ENCODE measurements around the gene ITPK1. TPM values are rescaled to one million over a fixed set of nuclear protein-coding genes. Genes with fewer than 3 reads are reported as not detected.

The ITPK1 gene
- total RNA-seq, 3 donors from 2014 or later = 27.8 to 91.7 (median 42.9) TPM

DNA sequence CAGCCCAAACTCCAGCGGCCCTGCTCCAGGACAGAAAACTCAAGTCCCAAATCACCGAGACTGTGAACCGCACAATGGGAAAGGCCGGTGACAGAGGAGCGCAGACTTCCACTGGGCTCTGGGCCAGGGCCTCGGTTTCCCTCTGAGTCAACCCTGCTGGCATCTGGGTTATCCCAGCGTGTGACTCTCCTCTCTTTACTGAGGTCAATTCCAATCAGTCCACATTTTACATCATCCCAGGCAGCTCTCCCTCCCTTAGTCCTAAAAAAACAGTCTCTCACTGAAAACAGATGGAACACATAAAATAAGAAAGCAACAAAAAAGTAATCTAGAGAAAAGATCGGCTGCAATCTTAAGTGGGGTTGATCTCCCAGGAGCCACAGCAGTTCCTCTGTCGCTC lies 36.9 kb downstream of the ITPK1 start:
- Histone ChIP-seq H3K9me3 (no peaks in the 10 kb centered on the region), H3K4me1 (peaks cover 0 to 4% of the 10 kb centered on the region in 2 donors), H3K4me3 (no peak overlapping the region), H3K36me3 (no peaks in the 10 kb centered on the region), H3K27ac (peak overlapping the region in 1 of 2 donors; percentile 77), H3K27me3 (no peaks in the 10 kb centered on the region)
- TF ChIP-seq POLR2AphosphoS5 (IDR thresholded peaks at IDR 0.05) = no peak
- TF ChIP-seq, protein P1, sequence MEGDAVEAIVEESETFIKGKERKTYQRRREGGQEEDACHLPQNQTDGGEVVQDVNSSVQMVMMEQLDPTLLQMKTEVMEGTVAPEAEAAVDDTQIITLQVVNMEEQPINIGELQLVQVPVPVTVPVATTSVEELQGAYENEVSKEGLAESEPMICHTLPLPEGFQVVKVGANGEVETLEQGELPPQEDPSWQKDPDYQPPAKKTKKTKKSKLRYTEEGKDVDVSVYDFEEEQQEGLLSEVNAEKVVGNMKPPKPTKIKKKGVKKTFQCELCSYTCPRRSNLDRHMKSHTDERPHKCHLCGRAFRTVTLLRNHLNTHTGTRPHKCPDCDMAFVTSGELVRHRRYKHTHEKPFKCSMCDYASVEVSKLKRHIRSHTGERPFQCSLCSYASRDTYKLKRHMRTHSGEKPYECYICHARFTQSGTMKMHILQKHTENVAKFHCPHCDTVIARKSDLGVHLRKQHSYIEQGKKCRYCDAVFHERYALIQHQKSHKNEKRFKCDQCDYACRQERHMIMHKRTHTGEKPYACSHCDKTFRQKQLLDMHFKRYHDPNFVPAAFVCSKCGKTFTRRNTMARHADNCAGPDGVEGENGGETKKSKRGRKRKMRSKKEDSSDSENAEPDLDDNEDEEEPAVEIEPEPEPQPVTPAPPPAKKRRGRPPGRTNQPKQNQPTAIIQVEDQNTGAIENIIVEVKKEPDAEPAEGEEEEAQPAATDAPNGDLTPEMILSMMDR (IDR thresholded peaks at IDR 0.05) = no peak
- intact Hi-C loops (cut with DNase I; ENCODE audit: low total_unique reads) = no loop called here
- DNase-seq (ENCODE audit: low spot score in 2 of 2) = no peak

DNA sequence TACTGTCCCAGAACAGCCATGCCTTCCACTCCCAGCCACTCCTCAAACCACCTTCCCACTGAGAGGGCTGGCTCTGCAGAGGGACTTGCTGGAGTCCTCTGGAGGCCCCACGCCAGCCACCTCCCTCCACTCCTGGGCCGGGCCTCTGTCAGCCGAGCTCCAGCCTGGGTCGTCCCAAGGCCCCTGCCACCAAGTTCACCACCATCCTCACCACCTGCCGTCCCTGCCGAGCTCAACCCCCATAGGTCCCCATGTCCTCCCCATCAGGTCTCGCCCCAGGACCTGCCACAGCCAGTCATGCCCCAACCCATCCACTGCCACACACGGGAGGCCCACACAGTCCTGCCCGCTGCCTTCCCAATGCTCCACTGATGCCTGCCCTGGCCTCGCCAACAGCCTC lies 39.0 kb downstream of the ITPK1 start:
- no peak for DNase-seq (ENCODE audit: low spot score in 2 of 2)
- no peak overlapping the region for H3K27ac ChIP-seq
- no peaks in the 10 kb centered on the region for H3K27me3 ChIP-seq
- H3K9me3 ChIP-seq = no peaks in the 10 kb centered on the region
- H3K4me3 ChIP-seq = no peak overlapping the region
- H3K36me3 ChIP-seq = no peaks in the 10 kb centered on the region
- intact Hi-C loops (cut with DNase I; ENCODE audit: low total_unique reads) = no loop called here
- TF ChIP-seq, protein P1 (IDR thresholded peaks at IDR 0.05) = no peak
- TF ChIP-seq POLR2AphosphoS5 (IDR thresholded peaks at IDR 0.05) = no peak
- TF ChIP-seq POLR2A (IDR thresholded peaks at IDR 0.05) = no peak
- H3K4me1 ChIP-seq = peaks cover 0 to 5% of the 10 kb centered on the region in 2 donors

DNA sequence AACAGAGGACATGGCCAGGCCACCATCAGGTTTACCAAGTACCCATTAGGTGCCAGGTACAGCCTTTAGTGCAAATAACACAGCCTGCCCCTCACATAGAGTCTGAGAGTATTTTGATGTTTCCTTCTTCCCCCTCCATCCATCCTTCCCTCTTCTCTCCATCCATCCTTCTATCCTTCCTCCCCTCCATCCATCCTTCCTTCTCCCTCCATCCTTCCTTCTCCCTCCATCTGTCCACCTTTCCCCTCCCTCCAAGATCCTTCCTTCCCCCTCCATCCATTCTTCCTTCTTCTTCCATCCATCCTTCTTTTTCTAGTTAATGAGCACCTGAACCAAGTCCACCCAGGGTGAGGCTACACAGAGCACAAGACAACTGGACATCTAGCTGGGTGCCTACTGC lies 39.8 kb downstream of the ITPK1 start:
- intact Hi-C loops (cut with DNase I; ENCODE audit: low total_unique reads) = no loop called here
- TF ChIP-seq POLR2AphosphoS5 (IDR thresholded peaks at IDR 0.05) (no peak), POLR2A (IDR thresholded peaks at IDR 0.05) (no peak)
- TF ChIP-seq, protein P1 (IDR thresholded peaks at IDR 0.05) = no peak
- H3K4me1 ChIP-seq = peaks cover 0 to 5% of the 10 kb centered on the region in 2 donors
- H3K9me3 ChIP-seq = no peaks in the 10 kb centered on the region
- H3K27me3 ChIP-seq = no peaks in the 10 kb centered on the region
- no peak for DNase-seq (ENCODE audit: low spot score in 2 of 2)
- no peak overlapping the region for H3K4me3 ChIP-seq
- H3K27ac ChIP-seq = no peak overlapping the region
- H3K36me3 ChIP-seq = no peaks in the 10 kb centered on the region

DNA sequence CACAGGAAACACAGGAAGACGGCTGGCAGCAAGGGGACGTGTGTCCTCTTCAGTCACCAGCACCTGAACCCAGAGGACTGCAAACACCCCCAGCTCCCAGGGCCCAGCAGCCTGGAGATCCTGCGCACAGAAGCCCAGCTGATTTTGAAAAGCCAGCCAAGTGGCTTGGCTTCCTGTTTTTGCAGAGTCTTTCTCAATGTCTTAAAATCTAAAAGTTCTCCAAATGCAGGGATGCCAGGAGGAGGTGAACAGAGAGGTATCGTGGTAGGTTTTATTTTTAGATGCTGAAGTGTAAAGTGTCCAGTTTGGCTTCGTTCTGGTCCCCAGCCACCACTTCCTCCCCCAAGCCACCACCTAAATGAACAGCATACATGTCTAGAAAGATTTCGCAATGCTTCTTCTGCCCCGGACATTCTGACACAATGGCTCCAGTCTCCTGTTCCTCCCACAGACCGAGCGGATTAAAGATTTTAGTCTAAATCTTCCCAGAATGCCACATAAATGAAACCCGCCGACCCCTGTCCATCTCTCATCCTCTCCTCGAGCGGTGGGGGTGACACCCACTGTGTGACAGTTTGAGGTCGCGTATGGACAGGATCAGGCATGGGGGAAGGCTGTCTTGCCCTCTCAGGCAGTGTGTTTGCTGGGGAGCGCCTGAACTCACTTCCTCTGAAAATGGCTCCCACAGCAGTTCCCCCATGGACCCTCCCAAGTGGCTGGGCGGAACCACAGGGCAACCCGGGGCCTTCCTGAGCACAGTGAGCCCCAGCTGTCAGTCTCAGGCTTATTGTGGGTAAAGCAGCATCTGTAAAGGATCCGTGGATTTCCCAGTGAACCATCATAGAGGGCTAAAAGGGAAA lies 41.6 kb downstream of the ITPK1 start:
- Histone ChIP-seq H3K9me3 (no peaks in the 10 kb centered on the region), H3K27ac (peak overlapping the region; percentile 75 to 91), H3K4me3 (peak overlapping the region in 2 of 3 donors; percentile 23 to 45), H3K27me3 (no peaks in the 10 kb centered on the region), H3K36me3 (no peaks in the 10 kb centered on the region), H3K4me1 (peaks cover 0 to 5% of the 10 kb centered on the region in 2 donors)
- peak in 1 of 2 donors; percentile 40 for DNase-seq (ENCODE audit: low spot score in 2 of 2)
- TF ChIP-seq POLR2AphosphoS5 (IDR thresholded peaks at IDR 0.05) = peak in 1 of 3 donors; percentile 16
- no peak for TF ChIP-seq POLR2A (IDR thresholded peaks at IDR 0.05)
- intact Hi-C loops (cut with DNase I; ENCODE audit: low total_unique reads) = no loop called here

DNA sequence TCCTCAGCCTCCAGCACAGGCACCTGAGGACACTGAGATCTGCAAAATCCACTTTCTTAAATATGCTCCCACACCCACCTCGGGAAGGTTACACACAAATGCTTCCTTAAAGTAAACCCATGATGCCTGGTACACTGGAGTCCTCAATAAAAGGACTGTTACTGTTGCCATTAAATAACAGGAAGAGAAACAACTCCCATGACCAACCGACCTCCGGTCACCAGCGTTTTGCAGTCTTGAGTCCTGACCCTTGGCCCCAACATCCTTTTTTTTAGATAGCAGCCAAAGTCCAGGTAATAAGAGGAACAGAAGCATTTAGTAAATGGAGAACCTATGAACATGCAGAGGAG lies 42.4 kb downstream of the ITPK1 start:
- intact Hi-C loops (cut with DNase I; ENCODE audit: low total_unique reads) = no loop called here
- H3K4me3 ChIP-seq = no peak overlapping the region
- H3K27me3 ChIP-seq = no peaks in the 10 kb centered on the region
- H3K4me1 ChIP-seq = peaks cover 0 to 5% of the 10 kb centered on the region in 2 donors
- no peaks in the 10 kb centered on the region for H3K9me3 ChIP-seq
- DNase-seq (ENCODE audit: low spot score in 2 of 2) = no peak
- H3K36me3 ChIP-seq = no peaks in the 10 kb centered on the region
- peak overlapping the region in 1 of 2 donors; percentile 91 for H3K27ac ChIP-seq
- TF ChIP-seq, protein P1 (IDR thresholded peaks at IDR 0.05) = no peak
- TF ChIP-seq POLR2AphosphoS5 (IDR thresholded peaks at IDR 0.05) = no peak
- TF ChIP-seq POLR2A (IDR thresholded peaks at IDR 0.05) = no peak

Measured in breast epithelium (tissue), 4 donors.